HG02759 (cell line): Measurements from ENCODE around the gene BACH2.
"Not testable (repeated sequence)": the region's sequence is repeated elsewhere in the genome, so short reads cannot be mapped to it uniquely, and the experiment has no call there.

ENCODE experiments used
- ATAC-seq: cut with Tn5 transposase; IDR thresholded peaks from one replicate; pipeline ENCODE4 v1.9.1; 2021; ENCODE audit warnings: mild to moderate bottlenecking, moderate library complexity; ENCODE audit not compliant: unreplicated experiment

Gene BACH2

DNA sequence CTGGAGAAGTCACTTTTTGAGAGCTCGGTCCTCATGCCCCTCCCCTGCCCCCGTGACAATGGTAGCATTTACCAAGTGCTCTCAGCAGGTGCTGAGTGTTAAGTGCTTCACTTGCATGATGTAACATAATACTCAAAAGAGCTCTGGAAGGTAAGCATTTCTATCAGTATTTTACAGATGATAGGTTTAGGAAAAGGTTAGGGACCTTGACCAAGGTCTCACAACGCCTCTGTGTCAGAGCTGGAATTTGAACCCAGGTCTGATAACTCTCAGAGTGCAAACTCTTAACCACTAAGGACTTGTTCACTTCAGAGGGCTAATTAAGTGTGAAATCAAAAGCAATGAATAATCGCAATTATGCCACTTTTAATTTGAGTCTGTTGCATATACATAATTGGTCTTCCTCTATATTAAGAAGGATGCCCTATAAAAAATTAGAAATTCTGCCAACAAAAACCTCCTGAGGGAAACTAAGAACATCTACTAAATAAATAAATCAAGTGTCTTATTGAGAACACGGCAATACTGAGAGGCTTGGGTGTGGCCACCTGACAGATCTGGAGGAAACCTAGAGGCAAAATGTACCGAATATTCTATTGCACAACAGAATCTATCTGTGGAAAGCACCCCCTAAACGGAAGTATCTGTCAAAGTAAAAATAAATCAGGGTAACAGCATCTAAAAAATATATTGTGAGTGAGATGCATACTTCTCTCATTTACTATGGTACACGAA, 109.8 kb downstream of the BACH2 start:
- ATAC-seq = no peak

DNA sequence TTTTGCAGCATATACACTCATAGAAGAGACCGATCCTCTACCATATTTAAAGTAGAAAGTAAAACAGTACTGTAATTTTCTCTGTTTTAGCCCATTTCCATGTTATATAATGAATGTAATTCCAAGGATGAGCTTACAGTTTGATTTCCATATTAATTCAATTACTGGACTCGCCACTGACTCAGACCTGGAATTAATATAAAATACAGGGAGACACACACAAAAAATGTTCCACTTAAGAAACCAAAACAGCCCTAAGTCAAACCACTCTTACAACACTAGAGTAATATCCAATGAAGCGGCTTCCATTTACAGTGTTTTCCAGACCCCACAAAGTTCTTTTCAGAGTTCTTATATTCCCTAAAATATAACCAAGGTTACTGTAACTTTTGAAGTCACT, 110.6 kb downstream of the BACH2 start:
- ATAC-seq = no peak

DNA sequence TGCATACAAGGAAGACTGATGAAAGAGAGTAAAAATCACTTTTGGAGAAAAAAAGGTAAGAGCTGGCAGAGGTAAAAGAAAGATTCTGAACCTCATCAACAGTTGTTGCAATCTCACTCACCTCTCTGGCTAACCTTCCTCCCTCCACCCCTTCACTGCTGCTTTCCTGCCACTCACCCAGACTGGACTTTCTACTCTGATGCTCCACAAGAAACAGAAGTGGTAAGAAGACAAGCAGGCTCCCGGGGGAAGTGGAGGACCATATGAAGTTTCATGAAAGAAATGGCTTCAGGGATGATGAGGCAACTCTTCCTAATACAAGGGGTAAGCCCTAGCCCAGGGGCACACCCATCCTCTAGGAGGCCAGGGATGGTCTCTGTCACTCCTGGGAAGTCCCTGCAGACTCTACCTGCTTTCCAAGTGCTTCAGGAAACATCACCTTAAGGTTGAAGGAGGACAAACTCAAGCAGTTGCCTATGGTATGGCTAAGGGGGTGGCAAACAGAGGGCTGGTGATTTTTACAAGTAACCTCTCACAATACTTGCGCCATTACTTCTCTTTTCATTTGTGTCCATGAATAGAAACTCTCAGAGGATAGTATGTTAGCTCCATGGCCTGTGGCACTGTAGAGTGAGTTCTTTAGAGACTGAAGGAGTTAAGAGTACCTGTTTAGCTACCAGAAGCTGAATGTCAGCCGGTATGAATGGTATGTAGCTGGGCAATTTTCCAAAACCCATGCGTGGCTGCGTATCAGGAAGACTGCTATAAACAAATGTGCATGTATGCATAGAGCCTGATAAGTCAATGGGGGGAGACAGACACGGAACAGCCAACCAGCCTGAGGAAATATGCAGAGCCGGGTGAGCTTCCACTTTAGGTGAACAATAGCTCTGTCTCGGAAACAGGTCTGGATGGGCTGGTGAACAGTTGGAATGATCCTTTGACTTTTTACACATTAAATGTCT, 112.0 kb downstream of the BACH2 start:
- ATAC-seq = no peak

DNA sequence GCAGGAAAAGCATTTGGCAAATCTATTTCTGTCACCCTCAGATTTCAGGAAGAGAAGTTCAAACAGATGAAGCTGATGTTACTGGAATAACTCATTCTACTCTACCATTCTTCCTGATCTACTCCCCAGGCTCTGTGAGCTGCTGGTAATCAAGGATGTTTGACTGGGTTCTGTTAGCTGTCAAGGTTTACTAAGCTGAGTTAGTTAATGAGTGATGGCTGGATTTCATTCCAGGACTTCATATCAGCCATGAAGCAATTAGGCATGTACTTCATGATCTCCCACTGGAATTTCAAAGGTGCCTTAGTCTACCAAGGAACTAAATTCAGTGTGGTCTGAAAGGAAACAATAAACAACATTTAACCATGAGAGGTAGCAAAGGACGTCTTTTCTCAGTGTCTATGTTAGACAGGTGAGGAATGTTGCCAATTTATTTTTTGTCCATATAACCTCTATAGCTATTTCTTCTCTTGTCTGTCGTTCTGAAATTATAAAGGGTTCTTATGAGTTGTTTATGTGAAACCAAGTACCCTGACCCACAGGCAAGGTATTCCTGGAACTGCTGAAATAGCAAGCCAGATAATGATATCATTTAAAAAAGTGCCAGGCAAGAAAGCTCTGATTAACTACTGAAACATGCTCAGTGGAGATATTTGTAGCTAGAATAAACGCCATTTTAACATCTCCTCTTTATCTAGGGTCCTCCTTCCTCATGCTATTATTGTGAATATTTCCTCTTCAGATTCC, 112.9 kb downstream of the BACH2 start:
- no peak for ATAC-seq

DNA sequence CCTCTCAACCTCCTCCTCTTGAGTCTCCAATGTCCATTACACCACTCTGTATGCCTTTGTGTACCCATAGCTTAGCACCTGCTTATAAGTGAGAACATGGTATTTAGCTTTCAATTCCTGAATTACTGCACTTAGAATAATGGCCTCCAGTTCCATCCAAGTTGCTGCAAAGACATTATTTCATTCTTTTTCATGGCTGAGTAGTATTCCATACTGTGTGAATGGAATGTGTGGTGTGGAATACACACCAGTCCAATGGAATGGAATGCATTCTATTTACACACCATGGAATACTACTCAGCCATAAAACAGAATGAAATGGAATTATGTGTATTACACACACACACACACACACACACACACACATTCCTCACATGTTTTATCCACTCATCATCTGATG, 116.1 kb downstream of the BACH2 start:
- no peak for ATAC-seq

DNA sequence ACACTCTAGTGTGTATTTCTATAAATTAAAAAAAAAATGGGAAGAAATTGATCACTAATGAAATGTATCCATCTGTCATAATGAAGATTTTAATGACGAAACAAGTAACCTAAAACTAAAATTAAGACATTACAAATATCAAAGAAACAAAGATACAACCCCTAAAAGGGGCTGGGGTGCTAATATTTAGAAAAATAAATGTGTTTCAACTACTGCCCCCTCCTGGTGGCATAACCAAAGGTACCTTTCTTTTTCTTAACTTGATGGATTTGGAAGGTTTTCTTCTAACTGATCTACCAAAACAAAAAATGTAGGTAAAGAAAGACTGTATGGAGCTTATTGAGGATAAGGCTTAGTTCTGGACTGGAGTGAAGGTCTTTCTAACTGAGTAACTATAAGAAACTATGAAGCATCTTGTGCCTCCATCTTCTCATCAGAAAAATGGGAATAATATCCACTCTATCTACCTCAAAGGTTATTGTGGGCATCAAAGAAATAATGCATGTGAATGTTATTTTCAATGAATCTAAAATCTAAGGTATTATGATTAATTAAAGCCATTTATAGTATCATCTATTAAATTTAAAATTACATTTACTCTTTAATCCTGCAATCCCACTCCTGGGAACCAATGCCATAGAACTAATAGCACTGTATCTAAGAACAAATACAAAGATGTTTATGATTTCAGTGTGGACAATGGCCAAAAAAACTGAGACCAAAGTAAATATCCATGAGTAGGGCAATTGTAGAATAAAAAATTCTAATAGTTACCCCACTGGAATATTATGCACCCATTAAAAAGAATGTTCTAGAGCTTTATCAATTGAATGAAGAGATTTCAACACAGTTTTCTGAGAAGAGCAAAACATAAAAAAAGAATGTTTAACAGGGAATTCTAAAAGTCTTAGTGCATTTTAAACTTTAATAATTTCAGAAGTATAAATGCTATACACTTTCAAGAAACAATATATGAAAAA, 117.2 kb downstream of the BACH2 start:
- ATAC-seq = no peak

DNA sequence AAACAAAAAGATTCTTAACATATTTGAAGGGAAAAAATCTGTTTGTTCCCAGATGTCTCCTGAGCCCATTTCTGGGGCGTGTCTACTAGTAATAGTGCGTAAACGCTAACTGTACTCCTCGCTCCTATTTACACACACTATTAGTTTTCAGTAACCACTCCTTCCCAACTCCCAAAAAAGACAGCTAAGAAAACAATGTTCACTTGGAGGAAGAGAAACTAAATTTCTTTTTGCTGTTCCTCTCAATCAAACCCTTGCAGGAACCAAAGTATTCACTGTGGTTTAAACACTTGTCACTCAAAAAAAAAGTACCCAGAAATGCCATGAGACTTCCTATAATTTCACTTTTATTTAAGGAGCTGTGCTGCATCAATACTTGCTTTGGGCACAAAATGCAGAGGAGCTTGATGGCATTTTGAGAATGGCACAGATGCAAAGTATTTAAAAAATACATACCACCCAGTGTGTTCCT, 118.2 kb downstream of the BACH2 start:
- ATAC-seq = no peak

DNA sequence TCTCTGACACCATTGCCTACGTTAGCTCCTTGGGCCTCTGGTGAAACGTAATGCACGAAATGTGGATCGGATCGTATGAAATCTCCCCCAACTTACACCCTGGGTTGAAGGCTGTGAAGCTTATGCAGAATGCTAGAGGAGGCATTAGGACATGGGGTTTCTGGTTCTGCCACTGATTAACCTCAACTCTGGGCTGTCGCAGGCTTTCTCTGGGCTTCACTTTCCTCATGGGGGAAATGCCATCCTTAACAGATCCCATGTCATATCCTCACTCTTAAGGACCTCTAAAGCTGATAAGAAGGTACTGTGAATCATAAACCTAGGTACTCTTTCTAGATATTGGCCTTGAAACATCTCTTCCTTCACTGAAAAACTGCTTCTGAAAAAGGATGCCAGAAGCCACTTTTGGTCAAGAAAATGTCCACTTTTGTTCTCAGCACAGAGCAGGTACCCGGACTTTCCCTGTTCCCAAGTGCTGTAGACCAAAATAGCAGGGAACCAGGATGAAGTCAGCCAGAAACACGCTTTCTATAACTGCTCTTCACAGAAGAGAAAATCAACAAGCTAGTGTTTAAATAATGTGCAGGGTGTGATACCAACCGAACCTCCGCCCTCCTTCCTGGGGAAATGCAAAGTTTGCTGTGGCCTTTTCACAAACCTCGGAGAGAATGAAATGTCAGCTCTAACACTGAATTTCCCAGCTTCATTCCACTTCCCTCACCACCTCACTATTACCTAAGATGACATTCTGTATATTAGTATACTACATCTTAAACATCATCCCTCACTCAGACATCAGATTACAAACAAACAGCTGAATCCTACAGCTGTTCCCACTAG, 118.9 kb downstream of the BACH2 start:
- no peak for ATAC-seq

DNA sequence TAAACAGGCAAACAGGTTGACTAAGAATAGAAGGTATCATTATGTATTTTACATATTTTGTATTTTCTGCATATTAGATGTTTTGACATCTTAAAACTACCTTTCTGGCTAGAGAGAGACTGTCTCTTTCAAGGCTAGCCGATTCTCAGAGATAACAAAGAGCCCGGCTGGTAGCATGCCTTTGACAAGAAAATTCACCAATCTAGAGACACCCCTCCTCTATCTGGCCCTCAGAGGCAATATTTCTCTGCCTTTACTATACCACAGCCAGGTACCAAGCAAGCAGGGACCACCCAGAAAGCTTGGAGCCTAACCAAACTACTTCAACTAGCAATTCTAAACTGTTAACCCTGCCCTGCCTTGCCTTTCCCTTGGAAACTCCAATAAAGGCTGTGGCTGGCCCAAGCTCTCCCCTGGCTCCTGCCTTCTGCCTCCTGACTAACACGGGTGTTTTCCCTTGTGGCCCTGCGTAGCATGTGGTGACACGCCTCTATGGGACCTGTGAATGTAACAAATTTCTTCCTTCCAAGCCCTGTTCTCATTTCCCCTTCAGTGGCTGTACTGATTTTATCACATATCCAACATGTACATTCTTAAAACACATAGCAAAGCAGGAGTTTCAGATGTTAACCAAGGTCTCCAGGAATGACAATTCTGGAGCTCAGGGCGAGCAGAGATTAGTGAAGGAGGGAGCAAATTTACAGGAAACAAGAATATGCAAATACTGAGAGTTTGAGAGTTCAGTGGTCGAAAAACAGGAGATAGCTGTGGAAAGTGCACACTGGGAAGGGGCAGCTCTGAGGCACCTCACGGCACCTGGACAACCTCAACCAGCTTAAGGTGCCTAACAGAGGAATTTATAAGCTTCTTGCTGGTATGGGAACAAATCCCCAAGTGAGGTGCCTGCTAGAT, 120.8 kb downstream of the BACH2 start:
- peak; percentile 78 for ATAC-seq

DNA sequence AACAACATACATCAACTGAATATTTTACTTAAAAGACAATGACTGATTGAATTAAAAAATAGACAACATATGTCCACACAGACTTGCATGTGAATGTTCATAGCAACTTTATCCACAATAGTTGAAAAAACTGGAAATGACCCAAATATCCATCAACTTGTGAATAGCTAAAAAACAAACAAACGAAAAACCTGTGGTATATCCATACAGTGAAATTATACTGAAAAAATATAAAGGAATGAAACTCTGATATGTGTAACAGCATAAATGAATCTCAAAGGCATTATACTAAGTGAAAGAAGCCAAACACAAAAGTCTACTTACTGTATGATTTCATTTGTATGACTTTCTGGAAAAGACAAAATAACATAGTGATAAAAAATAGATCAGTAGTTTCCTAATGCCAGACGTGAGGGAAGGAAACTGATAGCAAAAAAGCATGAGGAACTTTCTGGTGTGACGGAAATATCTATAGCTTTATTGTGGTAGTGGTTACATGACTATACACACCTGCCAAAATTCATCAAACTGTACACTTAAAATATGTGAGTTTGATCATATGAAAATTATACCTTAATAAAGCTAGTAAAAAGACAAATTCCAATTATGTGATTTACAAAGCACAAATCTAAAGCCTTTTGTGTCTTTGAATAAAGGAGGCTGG, 123.2 kb downstream of the BACH2 start:
- no peak for ATAC-seq

DNA sequence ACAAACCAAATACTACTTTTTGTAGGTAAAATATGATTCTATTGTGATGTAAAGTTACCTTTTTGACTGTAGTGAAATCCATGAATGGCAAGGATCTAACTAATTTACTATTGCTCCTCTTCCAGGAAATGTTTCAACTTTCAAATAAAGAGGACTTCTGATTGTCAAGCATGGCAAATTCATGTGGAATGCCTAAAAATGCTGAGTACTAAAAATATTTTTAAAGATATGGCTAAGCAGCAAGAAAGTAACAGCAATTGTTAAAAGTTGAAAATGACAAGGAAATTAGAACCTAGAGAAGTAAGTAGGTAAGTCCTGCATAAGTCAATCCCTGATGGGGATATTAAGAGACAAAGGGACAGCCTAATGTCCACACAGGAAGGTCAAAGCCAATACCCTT, 126.0 kb downstream of the BACH2 start:
- no peak for ATAC-seq

DNA sequence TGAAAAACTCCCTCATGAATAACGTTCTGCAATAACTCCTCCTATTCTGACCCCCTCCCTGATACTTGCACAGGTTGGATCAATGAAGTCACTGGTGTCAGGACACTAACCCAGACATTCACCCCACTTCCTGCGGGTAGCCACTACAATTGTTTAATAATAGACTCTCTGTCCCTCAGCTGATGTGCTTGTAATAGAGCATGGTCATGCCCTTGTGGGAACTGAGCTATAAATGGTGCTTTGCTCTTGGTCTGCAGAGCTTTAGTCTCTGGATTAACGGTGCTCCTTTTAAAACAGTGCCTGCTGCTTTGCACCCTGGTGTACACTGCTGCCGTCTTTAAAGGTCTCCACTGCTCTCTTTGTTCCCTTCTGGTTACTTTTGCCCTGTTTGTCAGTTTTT, 127.3 kb downstream of the BACH2 start:
- ATAC-seq = no peak

DNA sequence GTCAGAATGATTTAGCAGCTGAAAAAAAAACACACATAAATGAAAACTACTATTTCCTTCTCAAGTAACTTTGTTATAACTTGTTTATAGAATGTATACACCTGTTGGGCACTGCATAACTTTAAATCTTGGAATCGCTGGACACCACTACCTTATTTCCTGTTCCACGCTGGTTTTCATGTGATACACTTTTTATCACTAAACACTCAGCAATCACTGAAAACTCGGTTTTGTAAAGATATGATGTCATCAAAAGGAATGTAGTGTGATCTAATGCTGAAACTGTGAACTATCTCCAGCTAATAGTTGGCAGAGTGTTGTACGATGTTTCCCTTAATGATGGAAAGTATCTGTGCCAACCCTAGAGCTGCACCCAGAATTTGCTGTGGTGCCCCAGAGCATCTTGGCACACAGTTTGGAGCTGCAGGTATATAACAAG, 127.9 kb downstream of the BACH2 start:
- ATAC-seq = no peak

DNA sequence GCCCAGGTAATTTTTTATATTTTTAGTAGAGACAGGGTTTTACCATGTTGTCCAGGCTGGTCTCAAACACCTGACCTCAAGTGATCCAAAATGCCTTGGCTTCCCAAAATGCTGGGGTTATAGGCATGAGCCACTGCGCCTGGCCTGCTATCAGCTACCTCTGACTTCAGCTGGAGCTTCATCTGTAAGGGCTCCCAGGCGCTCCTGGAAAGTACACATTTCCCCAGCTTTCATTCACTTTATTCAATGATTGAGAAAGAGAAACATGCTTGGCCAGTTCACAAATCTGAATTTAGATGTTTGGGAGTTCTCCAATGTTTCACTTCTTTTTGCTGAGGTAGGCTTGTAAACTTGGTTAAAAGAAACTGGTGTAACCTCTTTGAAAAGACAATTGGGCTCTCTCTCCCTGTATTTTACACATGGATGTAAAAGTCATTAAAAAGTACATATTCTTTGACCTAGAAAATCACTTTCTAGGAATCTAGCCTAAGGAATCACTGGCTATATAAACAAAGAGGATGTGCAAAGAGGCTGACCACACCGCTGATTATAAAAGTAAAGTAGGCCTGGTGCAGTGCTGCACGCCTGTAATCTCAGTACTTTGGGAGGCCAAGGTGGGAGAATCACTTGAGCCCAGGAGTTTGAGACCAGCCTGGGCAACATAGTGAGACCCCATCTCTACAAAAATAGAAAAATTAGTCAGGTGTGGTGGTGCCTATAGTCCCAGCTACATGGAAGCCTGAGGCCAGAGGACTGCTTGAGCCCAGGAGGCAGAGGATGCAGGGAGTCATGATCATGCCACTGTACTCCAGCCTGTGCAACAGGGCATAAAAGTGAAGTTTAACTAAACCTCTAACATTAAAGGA, 128.9 kb downstream of the BACH2 start:
- ATAC-seq = no peak

DNA sequence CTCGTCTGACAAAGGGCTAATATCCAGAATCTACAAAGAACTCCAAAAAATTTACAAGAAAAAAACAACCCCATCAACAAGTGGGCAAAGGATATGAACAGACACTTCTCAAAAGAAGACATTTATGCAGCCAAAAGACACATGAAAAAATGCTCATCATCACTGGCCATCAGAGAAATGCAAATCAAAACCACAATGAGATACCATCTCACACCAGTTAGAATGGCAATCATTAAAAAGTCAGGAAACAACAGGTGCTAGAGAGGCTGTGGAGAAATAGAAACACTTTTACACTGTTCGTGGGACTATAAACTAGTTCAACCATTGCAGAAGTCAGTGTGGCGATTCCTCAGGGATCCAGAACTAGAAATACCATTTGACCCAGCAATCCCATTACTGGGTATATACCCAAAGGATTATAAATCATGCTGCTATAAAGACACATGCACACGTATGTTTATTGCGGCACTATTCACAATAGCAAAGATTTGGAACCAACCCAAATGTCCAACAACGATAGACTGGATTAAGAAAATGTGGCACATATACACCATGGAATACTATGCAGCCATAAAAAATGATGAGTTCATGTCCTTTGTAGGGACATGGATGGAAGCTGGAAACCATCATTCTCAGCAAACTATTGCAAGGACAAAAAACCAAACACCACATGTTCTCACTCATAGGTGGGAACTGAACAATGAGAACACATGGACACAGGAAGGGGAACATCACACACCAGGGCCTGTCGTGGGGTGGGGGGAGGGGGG, 130.3 kb downstream of the BACH2 start:
- not testable (repeated sequence) for ATAC-seq
